ENCODE measurements around the gene GLT8D1.

GLT8D1 gene

DNA sequence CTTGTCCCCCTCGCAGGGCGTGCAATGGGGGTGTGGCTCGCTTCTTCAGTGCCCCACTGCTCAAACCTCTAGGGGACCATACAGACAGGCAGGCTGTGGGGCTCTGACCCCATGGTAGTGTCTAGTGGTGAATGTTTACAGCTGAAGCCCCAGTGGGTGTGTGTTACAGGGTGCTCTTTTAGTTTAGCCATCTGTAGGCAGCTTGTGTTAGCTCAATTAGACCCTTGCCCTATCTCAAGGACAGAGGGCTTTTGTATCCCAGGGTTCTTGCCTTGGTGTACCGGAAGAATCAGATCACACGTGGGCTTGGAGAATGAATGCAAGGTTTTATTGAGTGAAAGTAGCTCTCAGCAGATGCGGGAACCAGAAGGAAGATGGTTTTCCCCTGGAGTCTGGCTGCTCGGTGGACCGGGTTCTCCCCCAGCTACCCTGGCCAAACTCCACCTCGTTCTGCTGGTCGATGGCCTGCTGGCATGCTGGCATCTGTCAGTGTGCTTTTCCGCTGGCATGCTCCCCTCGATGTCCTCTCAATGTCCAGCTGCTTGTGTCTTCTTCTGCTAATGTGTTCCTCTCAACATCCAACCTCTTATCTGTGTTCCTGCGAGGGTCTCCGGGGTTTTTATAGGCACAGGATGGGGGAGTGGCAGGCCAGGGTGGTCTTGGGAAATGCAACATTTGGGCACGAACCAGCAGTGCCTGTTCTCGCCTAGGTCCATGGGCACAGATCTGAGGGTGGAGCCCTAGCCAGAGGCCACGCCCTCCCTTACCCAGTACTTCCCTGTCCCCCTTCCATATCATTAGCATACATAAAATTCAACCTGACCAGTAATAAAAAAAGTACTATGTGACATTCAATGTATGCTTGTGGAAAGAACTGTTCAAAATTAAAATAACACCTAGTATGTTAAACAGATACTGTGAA lies 7.0 kb upstream of the GLT8D1 start:
- DNase-seq = no peak

DNA sequence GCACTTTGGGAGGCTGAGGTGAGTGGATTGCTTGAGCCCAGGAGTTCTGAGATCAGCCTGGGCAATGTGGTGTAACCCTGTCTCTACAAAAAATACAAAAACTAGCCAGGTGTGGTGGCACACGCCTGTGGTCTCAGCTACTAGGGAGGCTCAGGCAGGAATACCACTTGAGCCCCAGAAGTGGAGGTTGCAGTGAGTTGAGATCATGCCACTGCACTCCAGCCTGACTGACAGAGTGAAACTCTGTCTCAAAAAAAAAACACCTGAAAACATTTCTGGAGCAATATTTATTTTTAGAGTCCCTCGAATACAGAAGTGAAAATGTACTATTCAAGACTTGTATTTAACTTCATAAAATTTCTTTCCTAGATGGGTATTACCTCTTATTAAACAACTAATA lies 4.9 kb upstream of the GLT8D1 start:
- no peak for DNase-seq

DNA sequence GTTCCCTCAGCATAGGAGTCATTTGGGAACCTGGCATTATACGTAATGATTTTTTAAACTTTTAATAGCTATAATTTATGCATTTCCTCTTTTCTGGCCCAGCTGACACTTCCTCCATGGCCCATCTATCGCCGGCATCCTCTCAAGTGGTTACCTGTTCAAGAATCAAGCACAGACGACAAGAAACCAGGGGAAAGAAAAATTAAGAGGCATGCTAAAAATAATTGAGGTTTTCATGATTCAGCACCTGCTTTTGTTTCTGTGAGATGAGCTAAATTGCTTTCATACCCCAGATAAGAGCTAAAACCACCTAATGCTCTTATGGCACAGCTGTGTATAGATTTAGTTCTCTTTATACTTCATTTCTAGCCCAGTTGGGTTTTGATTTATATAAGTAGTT lies 2.0 kb upstream of the GLT8D1 start:
- no peak for DNase-seq

DNA sequence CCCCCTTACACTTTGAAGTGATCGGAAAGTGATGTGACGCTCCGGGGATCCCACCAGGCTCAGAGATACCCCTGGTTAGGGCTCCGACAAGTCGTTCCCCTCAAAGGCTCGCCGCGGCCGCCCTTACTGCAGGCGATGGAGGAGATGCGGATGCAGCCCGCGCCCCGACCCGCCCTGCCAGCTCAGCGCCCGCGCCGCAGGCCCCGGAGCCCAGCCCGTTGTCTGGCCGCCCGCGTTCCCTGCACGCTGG lies 228 bp downstream of the GLT8D1 start:
- DNase-seq = no peak

DNA sequence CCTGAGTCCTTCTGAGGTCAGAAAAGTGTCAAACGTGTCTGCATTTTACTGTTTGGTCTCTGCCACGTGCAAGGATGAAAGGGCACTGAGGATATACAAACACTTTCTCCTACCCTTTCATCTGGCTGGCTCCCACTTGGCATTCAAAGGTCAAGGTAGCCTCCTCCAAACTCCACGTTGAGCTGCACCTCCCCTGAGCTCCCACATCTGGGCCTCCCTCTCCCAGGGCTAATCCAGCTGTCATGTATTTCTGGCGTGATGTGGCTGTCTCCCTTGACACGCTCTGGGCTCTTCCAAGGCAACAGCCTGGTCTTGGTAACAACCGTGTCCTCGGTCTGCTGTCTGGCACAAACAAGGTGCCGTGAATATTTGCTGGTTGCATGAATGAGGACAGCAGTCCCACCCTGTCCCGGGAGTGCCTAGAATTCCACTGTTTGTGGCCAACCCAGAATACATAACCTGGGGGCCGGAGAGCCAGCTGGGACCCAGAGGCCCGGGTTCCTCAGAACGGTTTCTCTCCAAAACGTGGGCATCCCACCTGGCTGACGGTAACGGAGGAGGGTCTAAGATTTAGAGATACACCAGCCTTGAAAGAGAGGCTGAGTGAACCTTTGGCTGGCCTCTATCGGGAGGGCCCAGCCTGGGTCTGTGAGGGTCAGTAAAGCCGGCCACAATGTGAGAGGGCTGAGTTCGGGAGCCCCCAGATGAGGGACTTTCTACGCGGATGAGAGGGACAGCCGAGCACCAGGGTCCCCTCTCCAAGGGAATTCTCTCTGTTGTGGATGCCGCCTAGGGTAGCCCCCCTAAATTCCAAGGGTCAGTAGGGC lies 767 bp downstream of the GLT8D1 start:
- peak; percentile 9 for DNase-seq

DNA sequence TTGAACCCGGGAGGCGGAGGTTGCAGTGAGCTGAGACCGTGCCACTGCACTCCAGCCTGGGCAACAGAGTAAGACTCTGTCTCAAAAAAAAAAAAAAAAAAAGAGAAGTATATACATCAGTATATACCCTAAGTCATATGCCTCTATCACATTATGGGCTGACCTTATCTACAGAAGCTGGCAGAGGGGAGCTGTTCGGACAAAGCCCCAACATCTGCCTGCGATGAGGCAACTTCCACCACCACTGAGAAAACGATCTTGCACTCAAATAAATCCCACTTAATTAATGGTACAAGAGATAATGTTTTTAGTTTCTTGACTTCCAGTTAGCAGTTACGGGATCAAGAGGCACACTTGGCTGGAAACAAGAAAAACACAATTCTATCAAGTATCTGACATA lies 2.2 kb downstream of the GLT8D1 start:
- DNase-seq = no peak

DNA sequence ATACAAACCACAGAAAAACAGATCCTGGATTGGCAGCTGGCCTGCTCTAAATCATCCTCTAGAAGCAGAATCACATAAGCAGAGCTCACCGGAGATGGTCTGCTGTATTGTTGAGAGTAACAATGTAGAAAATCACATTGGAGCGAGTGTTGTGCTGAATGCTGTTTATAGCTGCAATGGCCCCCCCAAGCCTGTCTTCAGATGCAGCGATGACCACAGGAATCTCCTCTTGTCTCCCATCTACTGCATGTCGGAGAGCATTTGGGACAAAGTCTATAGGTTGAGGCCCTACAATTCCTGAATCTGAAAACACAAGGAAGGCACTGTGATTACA lies 8.0 kb downstream of the GLT8D1 start:
- DNase-seq = no peak

DNA sequence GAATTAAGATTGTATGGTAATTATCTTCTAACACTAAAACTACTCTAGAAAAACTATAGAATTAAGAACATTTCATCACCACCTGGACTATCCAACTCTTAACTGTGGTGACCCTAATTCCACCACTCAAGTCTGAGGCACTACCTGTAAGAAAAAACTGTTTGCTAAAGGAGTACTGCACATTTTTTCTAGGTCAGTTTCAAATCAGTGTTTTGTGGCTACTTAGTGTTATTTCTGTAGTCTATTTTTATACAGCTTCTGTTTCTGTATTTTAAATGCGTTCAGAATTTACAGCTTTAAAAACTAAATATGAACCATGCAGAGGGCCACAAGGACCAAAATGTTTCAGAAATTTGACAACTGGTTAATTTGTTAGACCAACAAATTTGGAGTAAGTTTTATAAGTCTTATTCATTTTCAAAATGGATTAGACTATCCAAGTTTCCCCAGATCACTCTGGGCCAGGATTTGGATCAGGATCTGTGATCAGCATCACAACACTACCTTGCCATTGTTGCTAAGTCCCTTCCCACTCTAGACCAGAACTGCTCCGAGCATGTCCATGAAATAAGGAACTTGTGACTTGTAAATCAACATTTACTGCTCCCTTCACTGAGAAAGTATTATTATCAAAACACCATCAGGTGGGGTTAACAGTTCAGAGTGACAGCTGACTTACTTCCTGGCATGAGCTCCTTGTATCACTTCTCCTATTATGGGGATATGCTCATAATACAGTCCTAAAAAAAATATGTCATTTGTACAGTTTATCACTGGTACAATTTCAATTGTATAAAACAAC lies 8.6 kb downstream of the GLT8D1 start:
- DNase-seq = no peak

DNA sequence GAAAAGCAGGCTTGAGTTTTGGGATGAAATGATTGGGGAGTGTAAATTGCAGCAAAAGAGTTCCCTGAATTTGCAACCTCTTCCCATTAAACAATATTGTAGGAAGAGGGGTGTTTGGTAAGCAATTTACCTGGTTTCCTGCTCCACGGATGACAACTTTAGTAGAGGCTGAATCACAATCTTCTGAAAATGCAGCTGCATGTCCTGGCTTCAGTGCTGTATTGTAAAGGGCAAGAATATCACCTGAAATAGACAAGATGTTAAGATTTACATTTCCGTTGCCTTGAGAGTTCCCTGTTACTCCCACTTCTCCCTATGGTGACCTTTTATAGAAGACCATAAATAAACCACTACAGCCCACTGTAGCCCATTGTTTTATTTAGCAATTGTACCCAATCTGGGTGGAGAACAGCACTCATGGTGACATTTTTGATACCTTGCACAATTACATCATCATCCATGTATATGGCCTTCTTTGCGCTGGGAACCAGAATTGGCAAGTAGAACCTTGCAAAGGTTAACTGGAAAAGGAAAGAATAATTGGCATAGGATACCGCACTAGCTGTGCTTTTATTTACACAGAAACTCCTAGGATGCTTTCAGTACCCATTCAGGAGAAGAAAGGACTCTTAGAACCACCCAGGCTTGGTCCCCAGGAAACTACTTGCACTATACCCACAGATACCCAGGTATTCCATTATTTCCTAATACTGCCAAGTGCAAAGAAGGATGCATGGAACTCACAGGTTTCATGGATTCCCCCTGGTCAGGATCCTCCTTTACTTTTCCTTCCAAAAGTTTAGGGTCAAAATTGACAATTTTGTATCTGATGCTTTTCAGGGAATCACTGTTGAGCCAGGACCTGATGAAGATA lies 9.6 kb downstream of the GLT8D1 start:
- no peak for DNase-seq

DNA sequence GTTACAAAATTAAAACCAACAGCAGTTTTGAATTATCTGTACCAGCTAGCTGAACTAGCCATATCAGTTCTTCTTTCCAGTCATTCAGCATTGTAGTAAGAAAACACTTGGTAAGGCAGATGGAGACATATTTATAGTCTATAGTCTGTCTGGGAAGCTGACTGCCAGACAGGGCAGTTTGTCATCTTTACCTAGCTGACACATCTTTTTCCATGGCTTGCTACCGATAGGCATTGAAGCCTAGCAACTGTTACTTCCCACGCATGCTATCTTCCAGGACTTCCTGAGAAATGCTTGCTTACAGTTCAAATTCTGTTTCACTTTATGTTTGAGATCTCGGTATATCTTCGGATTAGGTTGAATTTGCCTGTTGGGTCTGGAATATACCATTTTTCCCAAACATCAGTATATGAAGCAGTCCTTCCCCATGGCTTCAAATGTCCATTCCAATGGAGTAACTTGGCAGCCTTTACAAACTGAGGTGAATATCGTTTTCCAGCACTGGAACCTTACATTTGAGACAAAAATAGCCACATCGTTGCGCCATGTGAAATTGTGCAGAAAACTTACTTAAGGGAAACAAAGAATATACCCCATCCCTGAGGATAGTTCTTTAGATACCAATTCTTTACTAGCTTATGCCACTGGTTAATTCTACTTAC lies 10.9 kb downstream of the GLT8D1 start:
- DNase-seq = no peak

DNA sequence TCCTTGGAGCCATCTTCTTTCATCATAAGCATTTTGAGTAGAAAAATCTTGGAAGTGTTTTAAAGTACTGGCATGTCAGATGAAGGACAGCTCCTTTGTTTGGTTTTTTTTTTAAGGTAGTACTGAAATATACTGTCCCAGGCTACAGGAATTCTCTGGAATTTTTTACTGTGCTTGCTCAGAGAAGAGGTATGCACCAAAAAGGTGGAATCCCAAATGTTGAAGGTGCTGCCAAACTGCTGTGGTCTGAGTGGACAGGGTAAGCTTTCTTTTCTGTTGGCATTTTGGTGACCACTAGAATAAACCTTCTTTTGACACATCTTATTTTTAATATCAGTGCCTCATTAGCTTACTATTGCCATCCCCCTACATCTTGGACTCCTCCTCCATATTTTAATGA lies 12.5 kb downstream of the GLT8D1 start:
- DNase-seq = no peak

DNA sequence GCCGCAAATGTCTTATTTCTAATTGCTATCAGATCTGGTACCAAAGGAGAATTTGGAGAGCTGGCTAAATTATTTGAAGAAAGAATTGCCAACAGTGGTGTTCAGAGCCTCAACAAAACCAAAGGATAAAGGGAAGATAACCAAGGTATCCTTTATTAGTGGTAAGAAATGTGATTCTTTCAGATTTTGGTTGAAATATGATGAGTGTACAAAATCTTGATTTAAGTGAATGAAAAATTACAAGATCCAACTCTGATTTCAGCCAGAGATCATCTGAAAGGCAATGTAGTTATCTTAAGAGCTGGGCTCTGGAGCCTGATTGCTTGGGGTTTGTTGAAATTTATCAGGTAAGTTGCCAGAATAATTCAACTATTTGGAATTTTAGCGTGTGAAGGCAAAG lies 15.0 kb downstream of the GLT8D1 start:
- DNase-seq = no peak

DNA sequence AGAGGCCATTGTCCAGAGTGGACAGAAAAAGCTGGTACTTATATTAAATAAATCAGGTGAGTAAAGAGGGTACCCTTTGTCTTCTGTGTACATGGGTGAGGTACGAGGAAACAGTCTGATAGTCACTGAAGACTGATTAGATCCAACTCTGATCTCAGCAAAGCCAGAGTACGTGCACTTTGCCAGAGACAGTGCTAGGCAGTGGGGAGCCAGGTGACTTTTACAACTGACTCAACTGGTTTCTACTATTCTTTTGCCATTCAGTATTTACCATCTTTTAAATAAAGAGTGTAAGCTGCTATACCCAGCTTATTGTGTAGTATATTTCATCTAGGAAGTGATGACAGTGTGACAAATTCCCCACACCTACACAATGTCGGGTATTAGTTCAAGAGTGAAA lies 16.4 kb downstream of the GLT8D1 start:
- DNase-seq = no peak

DNA sequence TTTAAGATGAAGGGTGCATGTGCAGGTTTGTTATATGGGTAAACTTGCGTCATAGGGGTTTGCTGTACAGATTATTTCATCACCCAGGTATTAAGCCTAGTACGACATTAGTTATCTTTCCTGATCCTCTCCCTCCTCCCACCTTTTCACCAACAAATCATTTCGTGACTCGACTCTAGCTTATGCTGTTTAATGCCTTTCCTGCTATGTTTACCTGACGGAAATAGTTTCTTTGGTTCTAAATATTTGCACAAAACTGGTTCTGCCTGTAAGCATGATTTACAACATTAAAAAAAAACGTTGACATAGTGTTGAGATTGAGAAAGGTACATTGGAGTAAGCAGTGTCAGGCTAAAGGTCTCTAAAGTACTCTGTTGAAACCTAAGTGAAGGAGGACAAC lies 17.3 kb downstream of the GLT8D1 start:
- DNase-seq = no peak

DNA sequence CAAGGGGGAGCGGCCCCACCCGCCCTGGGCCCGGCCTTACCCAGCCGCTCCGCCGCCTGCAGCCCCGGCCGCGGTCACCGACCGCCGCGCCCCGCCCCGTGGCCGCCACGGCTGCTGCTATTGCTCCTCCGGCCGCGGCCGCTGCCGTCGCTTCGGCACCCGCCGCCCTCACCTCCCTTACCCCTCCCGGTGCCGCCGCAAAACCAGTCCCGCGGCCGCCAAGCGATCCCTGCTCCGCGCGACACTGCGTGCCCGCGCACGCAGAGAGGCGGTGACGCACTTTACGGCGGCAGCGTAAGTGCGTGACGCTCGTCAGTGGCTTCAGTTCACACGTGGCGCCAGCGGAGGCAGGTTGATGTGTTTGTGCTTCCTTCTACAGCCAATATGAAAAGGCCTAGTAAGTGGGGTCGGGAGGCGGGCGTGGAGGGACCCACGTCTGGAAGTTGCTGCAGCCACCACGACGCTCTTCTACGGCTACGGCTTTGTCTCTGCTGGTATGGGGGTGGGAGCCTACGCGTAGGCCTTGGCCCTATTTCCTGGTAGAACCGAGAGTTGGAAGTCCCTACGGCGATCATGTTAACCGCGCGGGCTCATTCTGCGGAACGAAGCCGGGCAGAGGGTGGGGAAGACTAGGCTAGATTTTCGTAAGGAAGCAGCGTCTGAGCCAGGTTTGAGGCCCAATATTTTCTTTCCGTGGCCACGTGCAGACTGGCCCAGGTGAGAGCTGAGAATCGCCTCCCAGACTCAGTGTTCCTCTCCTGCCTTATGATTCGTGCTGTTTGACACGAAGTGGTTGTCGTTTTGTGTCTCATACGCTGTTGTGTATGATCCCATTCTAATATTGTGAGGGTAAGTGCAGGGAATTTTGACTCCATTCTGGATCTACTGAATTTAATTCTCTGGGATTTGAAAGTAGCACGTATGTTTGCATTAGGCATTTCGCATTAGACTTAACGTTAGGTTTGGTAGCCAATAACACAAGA lies 19.6 kb downstream of the GLT8D1 start, which contains the start of the genes GNL3 and PBRM1:
GNL3 (plus strand) TSS at position 324 of the 983 bp plus-strand sequence; CDS start at position 385, 61 bp downstream.
PBRM1 (minus strand) TSS at position 205 of the 983 bp plus-strand sequence.
- peak; percentile 96 for DNase-seq

DNA sequence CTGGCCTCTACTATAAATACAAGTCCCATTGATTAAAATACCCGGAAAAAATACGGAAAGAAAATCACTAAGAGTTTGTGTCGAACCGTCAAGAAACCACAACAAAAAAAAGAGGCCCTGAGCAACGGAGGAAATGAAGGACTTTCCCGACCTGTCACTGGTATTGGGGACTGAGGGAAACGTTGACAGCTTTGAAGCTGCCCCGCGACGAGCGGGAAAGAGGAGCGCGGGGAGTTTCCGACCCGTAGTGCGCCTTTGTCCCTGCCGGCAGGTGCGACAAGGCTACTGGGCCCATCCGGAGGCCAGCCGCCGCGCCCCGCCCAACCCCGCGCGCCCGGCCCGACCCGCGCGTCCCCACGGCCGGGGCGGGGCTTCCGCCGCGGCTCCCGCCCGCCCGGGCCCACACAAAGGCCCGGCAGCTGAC lies 20.3 kb downstream of the GLT8D1 start:
- DNase-seq = peak; percentile 91

DNA sequence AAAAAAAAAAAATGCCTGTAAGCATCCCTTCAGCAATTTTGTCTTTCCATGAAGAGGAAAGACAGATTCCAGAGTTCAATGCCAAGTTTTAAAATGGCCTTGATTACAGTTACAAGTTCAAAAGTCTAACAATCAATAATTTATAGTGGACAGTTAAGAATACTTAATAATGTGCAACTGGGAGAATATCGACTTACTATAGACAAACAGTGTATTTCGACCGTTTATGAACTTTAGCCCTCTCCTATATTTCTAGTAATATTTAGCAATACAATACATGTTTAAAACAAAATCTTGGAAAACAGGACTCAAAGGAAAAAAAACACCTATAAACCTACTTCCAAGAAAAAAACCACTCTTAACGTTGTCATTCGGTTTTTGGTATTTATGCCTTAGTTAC lies 21.4 kb downstream of the GLT8D1 start:
- no peak for DNase-seq

DNA sequence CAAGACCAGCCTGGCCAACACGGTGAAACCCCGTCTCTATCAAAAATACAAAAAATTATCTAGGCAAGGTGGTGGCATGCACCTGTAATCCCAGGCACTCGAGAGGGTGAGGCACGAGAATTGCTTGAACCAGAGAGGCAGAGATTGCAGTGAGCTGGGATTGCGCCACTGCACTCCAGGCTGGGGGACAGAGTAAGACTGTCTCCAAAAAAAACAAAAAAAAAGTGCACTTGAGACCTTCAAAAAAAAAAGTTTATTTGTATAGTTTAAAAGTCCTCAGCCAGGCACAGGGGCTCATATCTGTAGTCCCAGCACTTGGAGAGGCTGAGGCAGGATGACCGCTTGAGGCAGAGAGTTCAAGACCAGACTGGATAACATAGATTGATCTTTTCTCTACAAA lies 22.0 kb downstream of the GLT8D1 start:
- DNase-seq = no peak

DNA sequence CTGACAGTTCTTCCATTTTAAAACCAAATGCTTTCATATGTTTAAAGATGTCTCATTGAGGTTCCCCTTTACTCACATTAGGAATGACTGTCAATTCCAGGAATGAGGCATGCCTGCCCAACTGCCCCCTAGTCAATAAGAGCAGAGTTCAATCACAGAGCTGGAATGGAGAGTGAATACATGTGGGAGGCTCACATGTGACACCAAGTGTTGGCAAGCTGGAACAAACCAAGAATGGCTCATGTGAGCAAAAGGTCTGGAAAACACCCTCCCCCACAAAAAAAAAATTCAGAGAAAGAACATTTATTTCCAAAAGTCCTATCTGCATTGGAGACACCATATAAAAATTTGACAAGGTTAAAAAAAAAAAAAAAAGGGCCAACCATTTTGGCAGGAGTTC lies 23.6 kb downstream of the GLT8D1 start:
- DNase-seq = peak; percentile 84

DNA sequence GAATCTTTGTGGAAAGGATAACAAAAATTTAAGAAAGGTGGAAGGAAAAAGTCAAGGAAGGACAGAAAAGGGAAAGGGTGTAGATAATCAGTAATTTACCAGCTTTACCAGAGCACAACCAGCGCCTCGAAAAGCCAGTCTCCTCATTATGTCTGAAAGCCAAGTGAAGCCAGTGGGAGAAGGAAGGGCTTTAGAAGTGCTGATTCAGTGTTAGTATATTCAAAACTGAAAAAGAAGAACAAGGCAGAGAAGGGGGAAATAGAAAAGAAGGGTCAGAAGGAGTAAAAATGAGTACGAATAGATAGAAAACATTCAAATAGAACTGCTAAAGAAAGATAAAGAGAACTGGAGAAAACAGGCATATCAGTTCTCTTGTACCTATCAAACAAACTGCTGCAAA lies 24.0 kb downstream of the GLT8D1 start:
- no peak for DNase-seq

DNA sequence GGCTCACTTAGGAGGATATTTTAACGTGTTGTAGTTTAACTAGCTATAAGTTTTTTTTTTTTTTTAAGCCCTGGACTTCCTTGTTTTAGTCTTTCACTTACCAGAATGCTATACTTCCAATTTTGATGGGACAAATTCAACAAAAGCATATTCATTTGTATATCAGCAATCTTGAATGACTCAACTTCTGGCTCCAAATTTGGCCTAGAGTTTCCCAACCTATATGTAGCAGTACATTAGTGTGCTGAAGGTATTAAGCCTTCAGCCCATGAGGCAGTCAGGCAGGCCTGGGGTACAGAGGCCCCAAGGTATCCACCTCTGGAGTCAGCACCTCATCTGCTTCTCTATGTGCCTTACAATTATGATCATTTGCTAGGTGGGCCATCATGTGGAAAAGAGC lies 25.8 kb downstream of the GLT8D1 start:
- DNase-seq = peak; percentile 19
